T-helper 1 cell treated with Interleukin-12 subunit alpha and Interleukin-12 subunit beta and Interleukin-4 antibody, amounts not matched to agents 30 ng/mL and 1 ng/mL, for 36 hours (primary cell): ENCODE measurements around the gene ABHD14A. TPM values are rescaled to one million over a fixed set of nuclear protein-coding genes. Genes with fewer than 3 reads are reported as not detected.
"Not testable (repeated sequence)": the region's sequence is repeated elsewhere in the genome, so short reads cannot be mapped to it uniquely, and the experiment has no call there.

Source experiments
- intact Hi-C: fragments of 100-400 bp; cut with micrococcal nuclease; formaldehyde crosslinking; loops from one replicate; pipeline ENCODE4 v1.15.1; 2024
- total RNA-seq: library from RNA; stranded (reverse); gene quantifications from 2 replicates; pipeline ENCODE4 v1.2.3, GENCODE V29; 2022

ABHD14A gene
- total RNA-seq, result 10.5 and 11.5 TPM in 2 replicates

DNA sequence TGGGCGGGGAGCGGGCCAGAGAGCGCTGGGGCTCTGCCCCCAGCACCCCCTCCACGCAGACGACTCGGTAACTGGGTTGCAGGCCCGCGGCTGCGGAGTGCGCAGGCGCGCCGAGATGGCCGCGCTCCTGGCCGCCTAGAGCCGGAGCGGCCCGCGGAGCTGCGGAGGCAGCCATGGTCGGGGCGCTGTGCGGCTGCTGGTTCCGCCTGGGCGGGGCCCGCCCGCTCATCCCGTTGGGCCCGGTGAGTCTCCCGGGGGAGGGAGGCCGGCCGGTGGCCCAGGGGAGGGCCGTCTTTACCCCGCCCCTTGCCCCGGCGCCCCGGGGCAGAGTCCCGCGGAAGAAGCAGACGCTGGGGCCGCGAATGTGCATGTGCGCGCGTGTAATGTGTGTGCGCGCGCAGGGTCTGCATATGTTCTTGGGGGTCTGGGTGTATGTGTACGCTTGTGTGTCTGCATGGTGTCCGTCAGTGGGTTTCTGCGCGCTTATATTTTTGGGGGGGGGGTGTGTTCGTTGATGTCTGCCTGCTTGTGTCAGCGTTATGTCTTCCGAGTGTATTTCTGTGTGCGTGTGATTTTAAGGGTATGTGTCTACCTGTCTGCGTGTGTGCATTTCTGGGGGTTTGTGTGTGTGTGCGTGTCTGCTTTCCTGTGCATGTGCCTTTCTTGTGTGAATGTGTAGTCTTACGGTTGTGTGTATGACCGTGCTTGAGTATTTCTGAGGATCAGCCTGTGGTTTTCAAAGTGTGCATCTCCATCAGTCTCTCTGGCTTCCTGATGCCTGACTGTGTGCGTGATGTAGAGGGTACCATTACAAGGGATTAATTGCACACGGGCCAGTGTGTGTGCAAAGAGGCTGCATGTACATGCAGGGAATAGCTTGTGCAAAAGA, at the start of gene ABHD14A:
TSS of gene ABHD14A (plus strand) at position 102 of the 889 bp plus-strand sequence. CDS start at position 174, 72 bp downstream.
- intact Hi-C loops, result loop anchor here (1.0 to 5.0 kb wide), 13 partner anchors 8 to 584 kb away; partner anchors contain the start of genes ACY1, DUSP7, PARP3 and PCBP4

DNA sequence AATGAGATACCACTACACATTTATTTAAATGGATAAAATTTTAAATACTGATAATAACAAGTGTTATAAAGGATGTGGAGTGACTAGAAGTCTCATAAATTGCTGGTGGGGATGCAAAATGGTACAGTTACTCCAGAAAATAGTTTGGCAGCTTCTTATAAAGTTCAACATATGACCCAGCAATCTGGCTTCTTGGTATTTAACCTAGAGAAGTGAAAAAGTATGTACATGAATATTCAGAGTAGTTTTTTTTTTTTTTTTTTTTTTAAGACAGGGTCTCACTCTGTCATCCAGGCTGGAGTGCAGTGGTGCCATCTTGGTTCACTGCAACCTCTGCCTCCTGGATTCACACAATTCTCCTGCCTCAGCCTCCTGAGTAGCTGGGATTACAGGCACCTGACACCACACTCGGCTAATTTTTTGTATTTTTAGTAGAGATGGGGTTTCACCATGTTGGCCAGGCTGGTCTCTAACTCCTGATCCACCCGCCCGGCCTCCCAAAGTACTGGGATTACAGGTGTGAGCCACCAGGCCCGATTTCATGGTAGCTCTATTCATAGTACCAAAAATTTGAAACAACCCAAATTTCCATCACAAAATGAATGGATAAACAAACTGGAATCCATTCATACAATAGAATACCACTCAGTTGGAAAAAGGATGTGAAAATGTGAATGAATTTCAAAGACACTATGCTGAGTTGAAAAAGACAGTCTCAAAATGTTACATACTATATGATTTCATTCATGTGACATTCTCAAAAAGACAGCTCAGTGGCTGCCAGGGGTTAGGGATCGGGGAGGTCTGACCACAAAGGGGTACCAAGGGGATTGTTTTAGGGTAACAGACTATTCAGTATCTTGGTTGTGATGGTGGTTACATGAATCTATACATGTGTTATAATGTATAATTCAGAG, 47.5 kb upstream of the ABHD14A start:
- intact Hi-C loops, result no loop called here

DNA sequence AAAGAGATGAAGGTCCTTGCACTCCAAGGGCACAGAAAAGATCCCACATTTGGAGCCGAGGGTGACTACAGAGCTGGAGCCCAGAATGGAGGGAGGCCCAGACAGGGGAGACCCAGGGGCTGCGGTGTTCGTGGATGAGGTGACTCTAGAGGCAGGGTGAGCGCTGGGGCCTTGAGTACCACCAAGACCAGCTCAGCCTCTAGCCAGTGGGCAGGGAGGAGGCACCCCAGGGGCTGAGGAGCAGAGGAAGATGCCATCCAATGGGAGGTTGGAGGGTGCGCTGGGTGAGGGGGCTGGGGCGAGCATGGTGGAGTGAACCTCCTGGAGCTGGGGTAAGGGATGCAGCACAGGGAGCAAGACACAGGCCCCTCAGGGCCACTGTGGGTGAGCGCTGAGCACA, 46.4 kb upstream of the ABHD14A start:
- intact Hi-C loops, result no loop called here

DNA sequence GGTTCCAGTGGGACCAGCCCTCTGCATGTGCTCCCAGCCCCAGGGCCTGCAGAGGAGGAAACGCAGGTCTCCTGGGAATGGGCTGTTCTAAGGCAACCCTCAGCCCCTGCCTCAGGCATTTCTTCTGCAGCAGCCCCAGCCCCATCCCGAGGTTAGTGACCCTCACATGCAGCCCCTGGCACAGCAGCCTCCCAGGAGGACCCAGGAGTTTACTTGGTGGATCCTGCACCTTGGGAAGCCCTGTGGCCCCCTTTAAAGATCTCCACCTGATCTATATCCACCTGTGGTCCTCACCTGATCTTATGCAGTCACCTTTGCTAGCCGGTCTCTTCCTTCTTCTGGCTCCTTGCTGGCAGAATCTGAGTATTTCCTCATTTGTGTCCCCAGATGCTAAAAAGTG, 45.9 kb upstream of the ABHD14A start:
- intact Hi-C loops, result not testable (repeated sequence)

DNA sequence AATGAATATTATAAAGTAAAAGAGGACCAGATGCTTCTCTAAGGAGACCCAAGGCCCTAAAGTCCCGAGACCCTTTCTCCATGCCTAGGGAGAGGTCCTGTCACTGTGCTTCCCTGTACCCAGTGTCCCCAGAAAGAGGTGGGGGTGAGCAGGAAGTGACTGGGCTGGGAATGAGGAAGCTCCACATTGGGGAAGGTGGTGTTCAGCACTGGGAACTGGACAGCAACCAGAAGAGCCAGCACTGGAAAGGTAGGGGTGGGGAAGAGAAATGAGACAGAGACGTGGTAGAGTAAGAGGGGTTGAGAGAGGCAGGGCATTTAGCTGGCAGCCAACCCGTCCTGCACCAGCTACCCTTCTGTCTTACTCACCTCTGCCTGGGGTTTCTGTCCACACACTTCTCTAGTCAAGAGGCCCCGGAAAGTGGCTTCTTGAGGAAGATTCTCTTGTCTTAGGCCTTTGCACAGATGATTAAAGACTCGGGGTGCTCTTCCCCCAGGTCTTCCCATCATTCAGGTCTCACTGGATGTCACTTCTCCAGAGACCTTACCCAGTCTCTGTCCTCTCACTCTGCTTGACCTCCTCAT, 45.4 kb upstream of the ABHD14A start:
- intact Hi-C loops, result no loop called here

DNA sequence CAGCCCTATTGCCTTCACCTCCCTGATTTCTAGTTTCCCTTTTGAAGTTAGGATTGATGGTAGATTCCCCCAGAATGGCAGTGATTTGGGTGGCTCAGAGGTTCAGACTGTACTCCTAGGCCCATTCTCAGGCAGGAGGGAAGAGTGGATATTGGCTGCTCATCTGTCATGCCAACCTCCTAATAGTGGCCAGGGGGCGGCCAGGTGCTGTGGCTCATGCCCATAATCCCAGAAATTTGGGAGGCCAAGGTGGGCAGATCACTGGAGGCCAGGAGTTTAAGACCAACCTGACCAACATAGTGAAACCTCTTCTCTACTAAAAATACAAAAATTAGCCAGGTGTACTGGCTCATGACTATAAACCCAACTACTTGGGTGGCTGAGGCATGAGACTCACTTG, 44.4 kb upstream of the ABHD14A start:
- intact Hi-C loops, result no loop called here

DNA sequence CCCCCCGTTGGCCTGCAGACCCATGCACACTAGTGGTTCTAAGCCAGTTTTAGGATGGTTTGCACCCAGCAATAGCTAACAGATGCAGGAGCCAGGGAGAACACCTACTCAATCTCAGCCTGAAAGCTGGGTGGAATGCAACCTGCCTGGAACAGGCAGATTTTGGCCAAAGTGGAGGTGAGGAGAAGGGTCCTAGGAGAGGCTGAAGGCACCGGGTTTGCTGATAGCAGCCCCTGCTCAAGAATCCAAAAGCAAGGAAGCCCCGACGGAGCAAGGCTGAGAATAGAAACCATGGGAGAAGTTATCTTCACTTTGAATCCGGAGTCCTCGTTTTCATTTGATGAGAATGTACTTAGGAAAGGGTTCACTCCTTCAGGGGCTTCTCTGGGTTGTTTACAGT, 43.1 kb upstream of the ABHD14A start:
- intact Hi-C loops, result no loop called here

DNA sequence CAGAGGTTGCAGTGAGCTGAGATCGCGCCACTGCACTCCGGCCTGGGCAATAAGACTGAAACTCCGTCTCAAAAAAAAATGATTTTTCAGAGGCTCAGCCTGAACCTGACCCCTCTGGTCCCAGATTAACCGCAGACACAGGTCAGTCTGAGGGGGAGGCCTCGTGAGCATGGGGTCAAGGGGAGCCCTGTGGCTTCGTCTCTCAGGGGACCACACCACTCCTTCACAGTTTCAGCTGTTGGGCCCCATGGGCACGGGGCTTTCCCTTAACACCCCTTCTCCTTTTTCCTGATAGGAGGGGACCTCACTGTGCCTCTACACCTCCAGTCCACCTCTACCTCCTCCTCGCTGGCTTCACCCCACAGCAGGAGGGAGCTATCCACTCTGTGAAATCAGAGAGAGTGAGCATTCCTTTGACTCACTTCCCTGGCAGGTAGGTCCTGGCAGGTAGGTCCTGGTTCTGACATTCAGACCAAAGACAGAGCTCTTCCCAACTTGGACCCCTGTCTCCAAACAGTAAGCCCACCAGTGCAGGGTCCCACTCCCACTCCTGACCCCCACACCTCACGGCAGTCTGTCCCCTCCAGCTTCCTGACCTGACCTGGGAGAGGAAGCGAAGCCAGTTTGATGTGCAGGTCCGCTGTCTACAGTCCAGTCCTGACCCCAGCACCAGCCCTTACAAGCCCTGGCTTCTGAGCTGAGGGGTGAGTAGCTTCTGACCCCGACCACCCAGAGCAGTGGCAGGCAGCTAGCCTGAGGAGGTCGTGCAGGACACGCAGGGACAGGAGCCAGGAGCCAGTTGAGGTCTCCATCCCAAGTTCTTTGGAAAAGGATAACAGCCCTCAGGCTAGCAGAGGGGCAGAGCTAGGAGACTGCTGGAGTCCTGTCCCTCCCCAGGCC, 42.1 kb upstream of the ABHD14A start:
- intact Hi-C loops, result no loop called here

DNA sequence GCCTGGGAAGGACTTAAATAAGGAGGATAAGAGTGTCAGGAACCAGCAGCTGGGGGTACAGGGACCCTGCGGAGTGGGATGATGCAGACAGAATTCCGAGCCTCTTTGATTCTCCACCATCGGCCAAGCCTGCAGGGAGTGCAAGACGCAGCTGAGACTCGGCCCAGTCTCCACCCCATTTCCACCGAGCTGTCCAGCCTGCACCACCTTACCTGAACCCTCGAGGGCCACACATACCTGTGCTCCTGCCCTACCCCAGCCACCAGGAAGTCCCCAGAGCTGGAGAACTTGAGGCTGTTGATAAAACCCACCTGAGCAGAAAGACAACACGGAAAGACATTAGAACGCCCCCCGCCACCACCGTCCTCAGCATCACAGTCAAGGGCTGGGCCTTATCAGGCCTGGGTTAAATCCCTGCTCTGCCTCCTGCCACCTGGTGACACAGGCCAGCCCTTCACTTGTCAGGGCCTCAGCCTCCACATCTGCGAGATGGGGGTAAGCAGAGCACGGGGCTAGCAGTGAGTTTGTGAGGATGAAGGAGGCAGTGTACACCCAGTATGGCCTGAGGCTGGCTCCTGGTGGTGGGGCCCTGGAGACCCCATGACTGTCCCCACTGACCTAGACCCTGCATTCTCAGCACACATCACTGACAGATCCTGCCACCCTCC, 41.3 kb upstream of the ABHD14A start:
- intact Hi-C loops, result no loop called here

DNA sequence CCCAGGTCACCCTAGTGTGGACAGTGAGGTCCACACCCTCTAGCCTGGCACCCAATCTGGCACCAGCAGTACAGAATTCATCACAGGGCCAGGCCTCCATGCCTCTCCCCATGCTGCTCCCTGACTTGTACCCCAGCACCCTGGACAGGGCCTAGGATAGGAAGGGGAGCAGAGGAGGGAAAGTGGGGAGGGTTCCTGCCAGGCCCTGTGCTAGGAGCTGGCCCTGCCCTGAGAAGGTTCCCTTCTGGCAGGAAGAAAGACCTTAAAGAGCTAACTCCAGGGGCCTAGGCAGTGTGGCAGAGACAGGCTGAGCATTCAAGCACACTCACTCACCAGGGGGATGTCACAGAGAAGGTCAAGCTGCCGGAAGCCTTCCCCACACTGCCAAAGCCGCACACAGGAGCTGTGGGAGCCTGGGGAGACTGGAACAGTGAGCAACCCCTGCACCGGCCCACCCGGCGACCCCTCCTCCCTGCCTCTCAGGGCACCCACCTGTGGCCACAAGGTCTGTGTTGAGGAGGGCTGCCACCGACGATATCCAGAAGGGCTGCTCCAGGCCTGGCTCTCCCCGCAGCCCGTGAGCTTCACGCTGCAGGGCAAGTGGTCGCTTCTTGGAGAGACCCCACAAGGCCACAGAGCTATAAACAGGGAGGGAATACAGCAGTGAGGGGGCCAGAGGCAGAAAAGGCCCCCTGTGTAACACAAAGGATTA, 40.6 kb upstream of the ABHD14A start:
- intact Hi-C loops, result no loop called here

DNA sequence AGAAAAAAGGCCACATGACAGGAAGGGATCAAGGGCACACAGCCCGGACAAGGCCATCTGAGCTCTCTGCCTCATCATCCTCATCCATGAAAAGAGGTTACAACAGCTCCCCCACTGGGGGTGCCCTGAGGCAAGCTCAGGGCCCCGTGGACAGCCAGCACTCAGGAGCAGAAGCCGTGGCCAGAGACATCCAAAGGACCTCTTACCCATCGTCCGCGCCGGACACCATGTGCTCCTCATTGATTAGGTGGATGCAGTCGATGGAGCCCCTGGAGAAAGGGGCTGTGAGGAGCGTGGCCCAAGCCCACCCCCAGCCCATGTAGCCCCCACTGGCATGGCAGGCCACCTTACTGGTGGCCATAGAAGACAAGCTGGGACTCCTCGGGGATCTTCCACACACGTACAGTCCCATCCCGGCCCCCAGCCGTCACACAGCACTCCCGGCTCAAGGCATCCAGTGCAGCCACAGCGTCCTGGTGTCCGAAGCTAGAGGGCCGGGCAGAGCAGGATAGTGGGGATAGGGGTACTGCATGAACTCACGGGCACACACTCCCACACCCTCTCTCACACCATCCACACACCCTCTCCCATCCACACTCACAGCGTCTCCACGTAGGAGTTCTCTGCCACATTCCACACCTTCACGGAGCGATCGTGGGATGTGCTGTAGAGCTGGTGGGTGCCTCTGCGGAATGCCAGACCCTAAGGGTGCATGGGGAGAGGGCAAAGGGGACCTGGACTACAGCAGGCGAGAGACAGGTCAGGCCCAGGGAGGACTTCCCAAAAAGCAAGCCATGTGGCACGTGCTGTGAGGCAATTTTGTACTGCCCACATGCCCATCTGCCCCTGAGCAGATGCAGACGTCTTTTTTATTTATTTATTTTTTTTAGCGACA, 39.6 kb upstream of the ABHD14A start:
- intact Hi-C loops, result no loop called here

DNA sequence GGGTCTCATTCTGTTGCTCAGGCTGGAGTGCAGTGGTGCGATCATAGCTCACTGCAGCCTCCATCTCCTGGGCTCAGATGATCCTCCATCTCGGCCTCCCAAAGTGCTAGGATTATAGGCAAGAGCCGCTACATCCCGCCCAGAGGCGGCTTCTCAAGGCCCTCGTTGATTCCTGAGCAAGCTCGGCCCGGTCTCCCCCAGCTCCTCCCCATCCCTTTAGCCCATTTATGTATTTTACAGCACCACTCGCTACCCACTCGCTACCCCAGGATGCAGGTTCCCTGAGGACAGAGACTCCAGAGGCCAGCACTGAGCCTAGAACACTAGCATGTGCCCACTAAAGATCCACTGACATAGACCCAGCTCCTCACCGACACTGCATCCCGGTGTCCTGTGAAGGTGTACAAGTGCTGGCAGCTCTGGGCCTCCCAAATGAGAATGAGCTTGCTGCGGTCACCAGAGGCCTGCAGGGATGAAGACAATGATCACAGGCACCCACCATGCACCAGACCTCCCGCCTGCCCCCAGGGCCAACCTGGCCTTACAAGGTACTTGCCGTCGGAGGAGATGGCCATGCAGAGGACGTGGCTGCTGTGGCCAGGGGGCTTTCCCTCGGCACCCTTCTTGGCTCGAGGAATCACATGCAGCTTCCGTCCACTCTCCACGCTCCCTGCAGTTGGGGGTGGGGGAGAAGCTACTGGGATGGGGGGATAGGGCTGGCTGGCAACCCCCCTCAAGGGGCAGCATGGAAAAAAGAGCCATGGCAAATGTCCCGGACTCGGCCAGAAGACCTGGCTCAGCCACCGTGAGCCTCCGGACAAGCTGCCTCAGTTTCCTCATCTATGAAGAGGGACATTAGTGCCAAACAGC, 38.7 kb upstream of the ABHD14A start:
- intact Hi-C loops, result no loop called here

DNA sequence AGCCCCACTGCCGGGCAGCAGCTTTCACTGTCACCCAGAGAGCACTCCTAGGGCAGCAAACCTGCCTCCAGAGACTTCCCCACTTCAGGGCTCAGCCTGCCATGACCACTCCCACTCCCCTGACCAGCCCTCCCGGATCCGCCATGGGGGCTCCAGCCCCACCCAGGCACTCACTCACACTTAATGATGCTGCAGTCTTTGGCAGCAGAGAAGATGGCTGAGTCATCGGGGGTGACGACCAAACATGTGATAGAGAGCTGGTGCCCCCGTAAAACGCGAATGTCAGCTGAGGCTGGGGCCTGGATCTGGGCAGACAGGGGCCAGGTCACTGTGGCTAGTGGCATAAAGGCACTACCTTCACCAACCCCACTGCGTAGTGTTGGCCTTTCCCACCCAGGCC, 37.9 kb upstream of the ABHD14A start:
- intact Hi-C loops, result no loop called here

DNA sequence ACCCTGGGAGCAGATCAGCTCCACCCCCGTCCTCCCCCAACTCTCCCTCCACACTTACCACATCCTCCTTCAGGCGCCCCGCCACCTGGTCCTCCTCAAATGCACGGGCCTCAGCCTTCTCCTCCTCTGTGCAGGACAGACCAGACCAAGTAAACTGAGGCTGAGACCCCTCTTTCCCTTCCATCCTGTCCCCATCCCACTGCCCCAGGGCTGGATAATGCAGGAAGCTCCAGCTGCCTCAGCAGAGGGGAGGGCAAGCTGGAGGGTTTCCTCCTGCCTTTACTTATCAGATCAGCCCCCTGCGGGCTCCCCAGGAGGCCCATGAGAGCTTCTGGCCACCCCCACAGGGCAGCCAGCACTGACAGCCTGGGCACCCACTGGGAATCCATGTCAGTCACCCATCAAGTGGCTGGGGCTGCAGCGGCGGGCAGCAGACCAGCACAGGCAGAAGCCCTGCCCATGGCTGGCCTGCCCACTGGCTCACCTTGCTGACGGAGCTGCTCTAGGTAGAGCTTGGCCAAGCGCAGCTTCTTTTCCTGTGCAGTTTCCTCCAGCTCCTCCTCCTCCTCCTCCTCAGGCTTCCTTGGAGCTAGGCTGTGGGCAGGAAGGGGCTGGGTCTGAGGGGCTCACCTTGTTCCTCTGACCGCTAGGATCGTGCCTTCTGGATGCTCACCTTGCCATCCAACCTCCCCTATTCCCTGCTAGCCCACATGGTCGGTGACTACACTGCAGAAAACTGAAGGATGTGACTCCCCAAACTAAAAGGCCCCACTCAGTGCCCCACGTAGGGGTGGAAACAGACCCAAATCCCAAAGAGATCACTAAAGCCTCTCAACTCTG, 37.0 kb upstream of the ABHD14A start:
- intact Hi-C loops, result no loop called here

DNA sequence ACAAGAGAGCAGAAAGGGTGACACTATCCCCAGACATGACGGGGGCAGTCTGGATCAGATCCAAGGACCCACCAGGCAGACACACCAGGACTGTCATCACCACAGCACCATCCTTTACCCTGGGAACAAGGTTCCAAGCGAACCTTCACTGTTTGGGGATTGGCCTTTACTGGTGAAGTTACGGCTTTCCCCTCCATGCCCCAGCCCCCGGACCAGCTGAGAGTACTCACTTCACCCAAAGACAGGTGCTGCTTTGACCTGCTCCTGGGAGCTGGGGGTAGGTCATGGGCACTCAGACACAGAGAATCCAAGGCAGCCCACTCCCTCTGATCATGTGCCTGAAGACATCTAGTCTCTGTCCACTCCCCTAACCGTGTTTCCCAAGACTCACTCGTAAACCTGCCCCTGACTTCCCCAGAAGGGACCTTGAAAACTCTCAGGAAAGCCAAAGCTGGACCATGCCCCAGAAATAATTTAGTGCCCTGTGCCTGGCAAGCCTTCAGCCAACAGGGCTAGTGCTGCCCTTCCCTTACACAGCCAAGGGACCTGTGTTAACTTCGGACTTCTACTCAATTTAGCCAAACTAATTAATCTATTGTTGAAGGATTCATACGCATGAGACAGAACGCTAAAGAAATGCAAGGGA, 36.0 kb upstream of the ABHD14A start:
- intact Hi-C loops, result no loop called here
